Fibroblast of the aortic adventitia (primary cell): Measurements from ENCODE around the gene C20orf173. TPM values are rescaled to one million over a fixed set of nuclear protein-coding genes. Genes with fewer than 3 reads are reported as not detected.

Source experiments
- DNase-seq: peaks from one replicate; pipeline ENCODE4 v3.0.0-alpha.2; 2010; ENCODE audit warnings: low read depth
- H3K4me3 ChIP-seq: 2 replicates; pipeline ENCODE4 v1.5.1; 2011; ENCODE audit warnings: low read depth, mild to moderate bottlenecking, control low read depth, low read length, moderate library complexity
- CTCF ChIP-seq: IDR thresholded peaks from 2 replicates; pipeline ENCODE4 v1.5.1; 2011; ENCODE audit warnings: mild to moderate bottlenecking, low read length, control low read depth, inconsistent platforms; ENCODE audit not compliant: insufficient read depth
- total RNA-seq: library from RNA; depleted of rRNA; stranded (reverse); fragments of >200 nt; gene quantifications from 2 replicates; pipeline ENCODE4 v1.2.3, GENCODE V29; 2012; ENCODE audit warnings: low replicate concordance

The C20orf173 gene, protein sequence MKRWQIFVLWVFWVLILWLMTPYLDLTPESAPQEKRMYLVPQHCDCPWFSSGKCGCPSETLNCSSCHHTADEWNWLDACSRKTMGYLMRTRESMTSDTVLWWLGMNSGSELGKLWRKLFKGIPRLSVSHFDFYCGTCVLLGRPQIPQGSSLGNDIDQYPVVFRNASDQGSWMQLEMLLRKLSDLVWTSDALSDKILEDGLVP
- total RNA-seq = not detected in 2 replicates

GRCh38 chr20:35529552-35529951, at the start of gene C20orf173:
Gene C20orf173, minus strand, starts transcription at chr20:35529652. Its CDS starts 279 bp downstream, at chr20:35529373.
- H3K4me3 ChIP-seq = no peak within 1 kb of the TSS
- no peak for TF ChIP-seq CTCF
- no peak for DNase-seq

- no peak overlapping the region for H3K4me3 ChIP-seq
- no peak for TF ChIP-seq CTCF
- DNase-seq = no peak
These were observed 49.7 kb upstream of the C20orf173 start for GRCh38 chr20:35579196-35579595.

GRCh38 chr20:35578469-35578868, 49.0 kb upstream of the C20orf173 start:
- no peak for TF ChIP-seq CTCF
- no peak for DNase-seq

GRCh38 chr20:35576816-35577215, 47.4 kb upstream of the C20orf173 start:
- no peak for TF ChIP-seq CTCF
- no peak for DNase-seq
- no peak overlapping the region for H3K4me3 ChIP-seq

More at GRCh38 chr20:35578469-35578868, 49.0 kb upstream of the C20orf173 start:
- no peak overlapping the region for H3K4me3 ChIP-seq

DNA sequence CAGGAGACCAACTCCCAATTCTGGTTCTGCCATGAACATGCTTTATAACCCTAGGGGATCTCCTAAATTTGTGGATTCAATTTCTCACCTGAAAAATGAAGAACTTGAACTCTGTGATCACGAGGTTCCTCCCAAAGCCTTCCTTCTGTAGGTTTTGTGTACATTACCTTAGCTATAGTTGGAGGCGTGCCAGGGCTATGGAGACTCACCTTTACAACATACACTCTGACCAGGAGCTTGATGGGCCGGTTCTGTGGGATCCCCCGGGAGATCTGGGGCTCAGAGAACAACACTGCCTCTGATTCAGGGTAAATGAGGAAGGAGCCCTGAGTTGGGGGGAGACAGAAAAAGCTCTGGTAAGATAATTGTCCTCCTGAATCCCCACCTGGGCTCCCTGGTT, 46.5 kb upstream of the C20orf173 start:
- TF ChIP-seq CTCF = no peak
- H3K4me3 ChIP-seq = no peak overlapping the region

GRCh38 chr20:35572838-35573237, 43.4 kb upstream of the C20orf173 start:
- DNase-seq = no peak
- no peak for TF ChIP-seq CTCF
- H3K4me3 ChIP-seq = no peak overlapping the region

More for the DNA sequence above, 46.5 kb upstream of the C20orf173 start:
- DNase-seq = no peak

DNA sequence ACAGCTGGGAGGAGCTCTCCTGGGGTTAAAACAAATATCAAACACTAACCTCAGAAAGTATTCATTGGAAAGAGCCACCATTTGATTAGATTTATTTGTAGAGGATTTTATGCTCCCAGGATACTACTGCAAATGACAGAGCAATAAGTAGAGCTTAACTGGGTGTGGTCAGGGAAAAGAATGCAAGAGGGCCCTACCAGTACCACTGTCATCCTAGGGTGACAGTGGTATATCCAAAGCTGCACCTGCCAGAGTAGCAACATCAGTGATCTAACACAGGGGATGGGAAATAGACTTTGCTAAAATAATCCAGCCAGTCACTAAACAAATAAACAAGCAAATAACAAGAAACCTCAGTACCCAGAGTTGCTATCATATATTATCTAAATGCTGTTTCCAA, 42.1 kb upstream of the C20orf173 start:
- no peak for DNase-seq
- TF ChIP-seq CTCF = no peak
- H3K4me3 ChIP-seq = no peak overlapping the region
